Keratinocyte (primary cell): ENCODE data around the gene AMBRA1.

Experiments used
- CTCF ChIP-seq, 3 experiments: IDR thresholded peaks in 1 of 3; conservative IDR thresholded peaks in 1 of 3; optimal IDR thresholded peaks in 1 of 3; 2 replicates in 2 of 3; 3 replicates in 1 of 3; pipeline versions ENCODE3 to v1.5.1; 2011; ENCODE audit warnings: low read length in 3 of 3, mild to moderate bottlenecking in 3 of 3, moderate library complexity in 2 of 3, control low read depth in 1 of 3, inconsistent platforms in 1 of 3; ENCODE audit not compliant: insufficient read depth in 2 of 3; ENCODE audit errors: extremely low read depth in 1 of 3
- EZH2 ChIP-seq: IDR thresholded peaks from one replicate; pipeline ENCODE4 v1.6.1; 2012; ENCODE audit warnings: inconsistent platforms, mild to moderate bottlenecking, low read length, moderate library complexity

- TF ChIP-seq CTCF (optimal IDR thresholded peaks at IDR 0.05 in 1 of 3, IDR thresholded peaks at IDR 0.05 in 1 of 3, conservative IDR thresholded peaks at IDR 0.05 in 1 of 3; ENCODE audit: extremely low read depth in 1 of 3, insufficient read depth in 2 of 3, low read length in 3 of 3) = no peak
- no peak for TF ChIP-seq EZH2
Measured at GRCh38 chr11:46361283-46362155, 232.3 kb downstream of the AMBRA1 start.
